Daoy (cell line): ENCODE data around the gene SCOC. TPM values are rescaled to one million over a fixed set of nuclear protein-coding genes. Genes with fewer than 3 reads are reported as not detected.

ENCODE experiments used
- total RNA-seq: library from RNA; depleted of rRNA; stranded (reverse); fragments of >200 nt; shearing (Covaris generic); gene quantifications from 2 replicates; pipeline ENCODE4 v1.2.3, GENCODE V29; 2014; rRNA removed

SCOC gene
- total RNA-seq, 1 experiment from 2014 or later = 46.4 TPM

Other genes with a start within 250 kb of the SCOC start
- 2.1 and 2.7 TPM in 2 replicates for gene MAML3, start 219.5 kb upstream of the SCOC start, total RNA-seq
- gene CLGN, start 54.0 kb downstream of the SCOC start, total RNA-seq = 9.3 and 9.4 TPM in 2 replicates
- not detected in 2 replicates for gene MGAT4D, start 124.6 kb downstream of the SCOC start, total RNA-seq
- 27.2 and 36.1 TPM in 2 replicates for gene ELMOD2, start 150.5 kb downstream of the SCOC start, total RNA-seq
- gene UCP1, start 195.3 kb downstream of the SCOC start, total RNA-seq = 0.34 TPM in 1 of 2 replicates, not detected in the other